ENCODE results near the gene GAS6. TPM values are rescaled to one million over a fixed set of nuclear protein-coding genes. Genes with fewer than 3 reads are reported as not detected.

Gene GAS6
- total RNA-seq, 6 experiments from 2014 or later = 669 to 813 (median 715) TPM

DNA sequence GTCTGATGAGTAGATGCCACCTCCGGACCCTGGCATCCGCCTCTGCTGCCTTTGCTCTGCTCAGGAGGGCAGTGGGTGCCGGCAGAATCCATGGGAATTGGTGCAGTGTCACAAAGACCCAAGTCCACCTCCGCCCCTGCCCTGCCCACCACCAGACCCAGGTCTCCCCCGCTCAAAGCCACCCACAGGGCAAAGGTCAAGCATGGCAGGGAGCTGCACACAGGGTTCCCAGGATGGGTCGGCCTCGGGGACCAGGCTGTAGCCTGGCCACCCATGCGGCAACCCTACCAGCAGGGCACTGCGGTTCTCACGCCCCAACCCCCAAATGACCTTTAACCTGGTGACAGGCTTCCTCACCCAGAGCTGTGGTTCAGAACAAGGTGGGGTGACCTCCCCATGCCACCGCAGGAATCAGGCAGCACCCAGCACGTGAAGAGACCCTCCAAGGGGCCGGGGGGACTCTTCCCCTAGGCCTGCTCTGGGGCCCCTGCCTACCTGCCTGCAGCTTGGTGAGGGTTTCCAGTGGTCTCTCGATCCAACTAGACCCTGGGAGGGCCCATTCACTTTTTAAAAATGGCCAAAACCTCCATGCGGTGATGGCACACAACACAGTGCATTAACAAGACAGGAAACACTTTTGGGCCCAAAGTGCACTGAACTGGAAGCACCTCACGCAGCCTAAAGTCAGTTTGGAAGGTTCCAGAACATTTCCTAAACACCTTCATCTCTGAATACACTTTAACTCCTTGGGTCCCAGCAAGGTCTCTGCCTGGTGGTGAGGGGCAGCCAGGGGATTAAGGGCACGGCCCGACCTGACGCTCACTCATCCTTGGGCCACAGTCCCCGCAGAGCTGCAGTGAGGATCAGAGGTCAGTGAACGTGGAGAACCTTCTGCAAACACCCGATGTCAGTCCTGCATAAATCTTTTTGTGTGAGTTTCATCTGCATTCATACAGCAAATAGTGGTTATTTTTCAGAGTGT is 11.0 kb downstream of the GAS6 start:
- H3K4me3 Mint-ChIP-seq = peak overlapping the region; percentile 47; the same call in 1 of the 2 replicates
- TF ChIP-seq, protein P1, sequence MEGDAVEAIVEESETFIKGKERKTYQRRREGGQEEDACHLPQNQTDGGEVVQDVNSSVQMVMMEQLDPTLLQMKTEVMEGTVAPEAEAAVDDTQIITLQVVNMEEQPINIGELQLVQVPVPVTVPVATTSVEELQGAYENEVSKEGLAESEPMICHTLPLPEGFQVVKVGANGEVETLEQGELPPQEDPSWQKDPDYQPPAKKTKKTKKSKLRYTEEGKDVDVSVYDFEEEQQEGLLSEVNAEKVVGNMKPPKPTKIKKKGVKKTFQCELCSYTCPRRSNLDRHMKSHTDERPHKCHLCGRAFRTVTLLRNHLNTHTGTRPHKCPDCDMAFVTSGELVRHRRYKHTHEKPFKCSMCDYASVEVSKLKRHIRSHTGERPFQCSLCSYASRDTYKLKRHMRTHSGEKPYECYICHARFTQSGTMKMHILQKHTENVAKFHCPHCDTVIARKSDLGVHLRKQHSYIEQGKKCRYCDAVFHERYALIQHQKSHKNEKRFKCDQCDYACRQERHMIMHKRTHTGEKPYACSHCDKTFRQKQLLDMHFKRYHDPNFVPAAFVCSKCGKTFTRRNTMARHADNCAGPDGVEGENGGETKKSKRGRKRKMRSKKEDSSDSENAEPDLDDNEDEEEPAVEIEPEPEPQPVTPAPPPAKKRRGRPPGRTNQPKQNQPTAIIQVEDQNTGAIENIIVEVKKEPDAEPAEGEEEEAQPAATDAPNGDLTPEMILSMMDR (IDR thresholded peaks at IDR 0.05) = no peak
- peak overlapping the region; percentile 78 for H3K27ac Mint-ChIP-seq
- no peaks in the 10 kb centered on the region for H3K9me3 Mint-ChIP-seq
- H3K27me3 Mint-ChIP-seq (ENCODE audit: insufficient read depth) = peaks cover 16% of the 10 kb centered on the region
- H3K36me3 Mint-ChIP-seq (ENCODE audit: low read depth) = peaks cover 31% of the 10 kb centered on the region
- no peak for DNase-seq
- peaks cover 21% of the 10 kb centered on the region for H3K4me1 Mint-ChIP-seq (ENCODE audit: low read depth)

DNA sequence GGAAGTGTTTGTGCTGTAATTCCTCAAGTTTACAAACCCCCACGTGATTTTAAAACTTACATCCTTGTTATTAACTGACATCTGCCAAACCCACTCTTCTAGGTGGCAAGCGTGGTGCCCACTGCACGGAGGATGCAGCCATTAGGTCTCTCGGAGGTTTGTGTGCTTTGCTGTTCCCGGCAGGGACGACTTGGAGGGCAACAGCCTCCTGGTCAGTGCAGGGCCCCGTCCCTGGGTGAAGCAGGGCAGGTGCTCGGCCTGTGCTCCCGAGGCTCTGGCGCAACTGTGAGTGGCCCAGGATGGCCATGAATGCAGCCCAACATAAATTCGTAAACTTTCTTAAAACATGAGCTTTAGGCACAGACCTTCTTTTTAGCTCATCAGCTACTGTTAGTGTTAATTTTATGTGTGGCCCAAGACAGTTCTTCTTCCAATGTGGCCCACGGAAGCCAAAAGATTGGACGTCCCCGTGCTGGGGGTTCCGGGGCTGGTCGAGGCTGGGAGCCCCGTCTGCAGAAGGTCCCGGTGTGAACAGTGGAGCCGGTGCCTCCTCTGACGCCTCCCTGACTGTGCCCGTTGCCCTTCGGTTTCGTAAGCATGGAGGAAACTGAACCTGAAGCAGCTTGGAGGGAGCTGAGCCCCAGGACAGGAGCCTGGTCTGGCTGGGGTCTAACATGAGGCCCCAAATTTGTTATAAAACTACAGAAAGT is 11.9 kb downstream of the GAS6 start:
- peaks cover 12% of the 10 kb centered on the region for H3K4me1 Mint-ChIP-seq (ENCODE audit: low read depth)
- H3K27ac Mint-ChIP-seq = no peak overlapping the region; the same call in 1 of the 2 replicates
- peaks cover 16% of the 10 kb centered on the region for H3K27me3 Mint-ChIP-seq (ENCODE audit: insufficient read depth)
- TF ChIP-seq, protein P1 (IDR thresholded peaks at IDR 0.05) = no peak
- H3K4me3 Mint-ChIP-seq = no peak overlapping the region; the same call in 1 of the 2 replicates
- H3K9me3 Mint-ChIP-seq = no peaks in the 10 kb centered on the region
- peaks cover 36% of the 10 kb centered on the region for H3K36me3 Mint-ChIP-seq (ENCODE audit: low read depth)
- DNase-seq = no peak

DNA sequence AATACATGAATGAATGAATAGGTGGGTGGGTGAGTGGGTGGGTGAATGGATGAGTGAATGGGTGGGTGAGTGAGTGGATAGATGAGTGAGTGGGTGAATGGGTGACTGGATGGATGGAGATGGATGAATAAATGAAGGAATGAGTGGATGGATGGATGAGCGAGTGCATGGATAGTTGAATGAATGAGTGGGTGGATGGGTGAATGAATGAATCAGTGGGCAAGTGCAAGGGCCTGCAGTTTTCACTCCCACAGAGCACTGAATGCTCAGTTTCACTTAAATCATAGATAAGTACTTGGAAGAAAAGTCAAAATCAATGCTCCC is 12.4 kb downstream of the GAS6 start:
- DNase-seq = no peak
- TF ChIP-seq, protein P1 (IDR thresholded peaks at IDR 0.05) = no peak
- Mint-ChIP-seq H3K4me3 (no peak overlapping the region), H3K27me3 (ENCODE audit: insufficient read depth) (peaks cover 19% of the 10 kb centered on the region), H3K4me1 (ENCODE audit: low read depth) (peaks cover 7% of the 10 kb centered on the region), H3K9me3 (no peaks in the 10 kb centered on the region), H3K27ac (no peak overlapping the region), H3K36me3 (ENCODE audit: low read depth) (peaks cover 31% of the 10 kb centered on the region)

DNA sequence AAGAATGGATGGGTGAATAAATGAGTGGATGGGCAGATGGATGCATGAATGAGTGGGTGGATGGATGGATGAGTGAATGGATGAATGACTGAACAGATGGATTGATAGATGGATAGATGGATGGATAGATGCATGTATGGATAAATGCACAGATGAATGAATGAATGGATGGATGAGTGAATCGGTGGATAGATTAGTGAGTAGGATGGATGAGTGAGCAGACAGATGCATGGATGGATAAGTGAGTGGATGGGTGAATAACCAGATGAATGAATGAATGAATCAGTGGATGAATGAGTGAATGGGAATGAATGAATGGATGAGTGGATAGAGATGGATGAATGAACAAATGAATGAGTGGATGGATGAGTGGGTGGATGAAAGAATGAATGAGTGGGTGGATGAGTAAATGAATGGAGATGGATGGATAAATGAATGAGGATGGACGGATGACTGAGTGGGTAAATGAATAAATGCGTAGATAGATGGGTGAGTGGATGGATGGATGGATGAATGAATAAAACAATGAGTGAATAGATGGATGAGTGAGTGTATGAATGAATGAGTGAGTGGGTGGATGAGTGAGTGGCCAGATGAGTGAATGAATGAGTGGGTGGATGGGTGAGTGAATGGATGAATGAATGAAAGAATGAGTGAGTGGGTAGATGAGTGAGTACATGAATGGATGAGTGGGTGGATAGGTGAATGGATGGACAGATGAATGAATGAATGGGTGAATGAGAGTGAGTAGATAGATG is 13.0 kb downstream of the GAS6 start:
- H3K27ac Mint-ChIP-seq = no peak overlapping the region
- H3K4me3 Mint-ChIP-seq = no peak overlapping the region
- TF ChIP-seq, protein P1 (IDR thresholded peaks at IDR 0.05) = no peak
- H3K4me1 Mint-ChIP-seq (ENCODE audit: low read depth) = peaks cover 2% of the 10 kb centered on the region
- no peak for DNase-seq
- H3K27me3 Mint-ChIP-seq (ENCODE audit: insufficient read depth) = peaks cover 19% of the 10 kb centered on the region
- H3K36me3 Mint-ChIP-seq (ENCODE audit: low read depth) = peaks cover 29% of the 10 kb centered on the region
- H3K9me3 Mint-ChIP-seq = no peaks in the 10 kb centered on the region

DNA sequence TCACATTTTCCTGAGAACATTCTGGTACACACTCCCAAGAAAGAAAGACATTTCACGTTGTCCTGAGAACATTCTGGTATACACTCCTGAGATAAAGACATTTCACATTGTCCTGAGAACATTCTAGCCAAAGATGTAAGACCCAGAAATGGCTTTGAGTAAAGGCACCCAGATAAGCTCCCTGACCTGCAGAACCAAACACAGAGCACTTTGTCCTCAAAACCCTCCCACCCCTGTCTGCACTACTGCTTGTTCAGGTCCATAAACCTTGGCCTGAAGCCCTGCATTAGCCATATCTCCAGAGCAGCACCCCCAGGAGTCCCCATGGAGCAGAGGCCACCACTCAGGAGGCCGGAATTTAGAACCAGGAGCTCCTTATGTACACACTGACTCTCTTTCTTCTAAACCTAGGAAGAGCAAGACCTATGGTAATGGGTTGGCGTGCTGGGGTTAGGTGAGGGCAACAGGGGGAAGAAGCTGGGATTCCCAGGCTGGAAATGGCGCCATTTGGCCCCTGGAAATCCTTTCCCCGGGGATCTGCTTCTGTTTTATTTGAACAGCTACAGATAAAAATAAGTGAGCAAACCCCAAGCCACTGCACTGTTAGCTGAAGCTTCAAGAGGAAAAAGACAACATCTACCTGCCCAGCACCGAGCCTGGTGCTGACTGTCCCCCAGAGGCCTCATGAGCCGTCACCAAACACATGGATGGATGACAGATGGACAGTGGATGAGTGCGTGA is 13.7 kb downstream of the GAS6 start:
- Mint-ChIP-seq H3K27ac (no peak overlapping the region), H3K9me3 (no peaks in the 10 kb centered on the region), H3K4me3 (no peak overlapping the region), H3K4me1 (ENCODE audit: low read depth) (peaks cover 7% of the 10 kb centered on the region), H3K36me3 (ENCODE audit: low read depth) (peaks cover 35% of the 10 kb centered on the region), H3K27me3 (ENCODE audit: insufficient read depth) (peaks cover 19% of the 10 kb centered on the region)
- TF ChIP-seq, protein P1 (IDR thresholded peaks at IDR 0.05) = no peak
- no peak for DNase-seq
